Thyroid gland (tissue), 4 donors: ENCODE measurements around the gene MLXIPL.
A peak's percentile ranks its signal among the peaks of the same experiment; 100 is the strongest.

ENCODE experiments used
- CTCF ChIP-seq, 6 experiments: fragments of 200-600 bp in 3 of 6; fragments of 450-650 bp in 3 of 6; sonication (generic) in 3 of 6; IDR thresholded peaks; one replicate each; pipeline ENCODE4 v1.5.1; 2016 to 2019; ENCODE audit warnings: antibody characterized with exemption in 6 of 6, mild to moderate bottlenecking in 2 of 6, inconsistent platforms in 1 of 6, moderate library complexity in 1 of 6
- POLR2A ChIP-seq, 2 donors: fragments of 450-650 bp; IDR thresholded peaks; one replicate each; pipeline ENCODE4 v1.6.1; 2017; ENCODE audit warnings: antibody characterized with exemption in 2 of 2, mild to moderate bottlenecking in 2 of 2, moderate library complexity in 1 of 2

DNA sequence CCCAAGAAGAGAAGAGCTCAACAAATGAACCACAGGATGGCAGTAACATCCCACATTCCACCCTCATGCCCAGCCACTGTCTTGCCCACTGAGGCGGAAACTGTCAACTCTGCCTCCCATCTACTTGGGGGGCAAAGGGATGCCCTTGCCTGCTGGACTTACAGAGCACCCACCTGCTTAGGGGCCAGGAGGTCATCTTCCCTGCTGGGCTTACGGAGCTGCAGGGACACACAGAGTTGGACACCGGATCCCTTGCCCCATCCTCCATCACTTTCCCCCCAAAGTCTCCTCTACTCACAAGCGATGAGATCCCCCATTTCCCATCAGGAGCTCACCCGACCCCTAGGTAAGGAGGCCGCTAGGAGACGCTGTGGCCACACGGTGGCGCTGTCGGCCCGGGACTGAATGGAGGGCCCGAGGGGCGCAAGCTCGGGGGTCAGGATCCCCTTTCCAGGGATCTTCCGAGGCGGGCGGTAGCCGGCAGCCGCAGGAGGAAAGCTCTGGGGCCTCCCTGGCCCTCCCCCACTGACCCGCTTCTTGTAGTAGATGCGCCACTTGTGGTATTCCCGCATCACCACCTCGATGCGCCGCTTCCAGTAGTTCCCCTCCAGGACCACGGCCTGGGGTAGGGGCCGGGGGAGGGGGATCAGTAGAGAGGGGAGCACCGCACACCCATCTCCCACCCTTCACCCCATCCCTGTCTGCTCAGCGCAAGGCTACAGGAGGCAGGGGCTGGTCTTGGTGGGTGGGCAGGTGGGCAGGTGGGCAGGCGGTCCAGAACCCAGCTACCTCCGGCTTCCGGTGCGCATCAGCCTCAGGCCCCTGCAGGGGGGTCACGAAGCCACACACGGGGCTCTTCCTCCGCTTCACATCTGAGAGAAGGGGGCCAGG is 17.3 kb downstream of the MLXIPL start:
- TF ChIP-seq CTCF (IDR thresholded peaks at IDR 0.05) (peak; percentile 77 to 94 (median 88)), POLR2A (IDR thresholded peaks at IDR 0.05) (no peak)
